HL-60 (cell line): ENCODE data around the gene TALDO1.

ENCODE experiments used
- CTCF ChIP-seq: IDR thresholded peaks from one replicate; pipeline ENCODE4 v1.5.1; 2011; ENCODE audit warnings: low read length, control low read depth, inconsistent platforms; ENCODE audit not compliant: insufficient read depth
- GABPA ChIP-seq: IDR thresholded peaks from 2 replicates; pipeline ENCODE4 v1.6.1; 2012; ENCODE audit warnings: low read depth
- POLR2AphosphoS5 ChIP-seq: IDR thresholded peaks from 2 replicates; pipeline ENCODE4 v1.6.1; 2012; ENCODE audit warnings: low read depth
- REST ChIP-seq: IDR thresholded peaks from 2 replicates; pipeline ENCODE4 v1.6.1; 2012; ENCODE audit warnings: low read depth; ENCODE audit not compliant: insufficient replicate concordance
- SPI1 ChIP-seq: IDR thresholded peaks from 2 replicates; pipeline ENCODE4 v1.6.1; 2012; ENCODE audit warnings: low read depth, mild to moderate bottlenecking, borderline replicate concordance

DNA sequence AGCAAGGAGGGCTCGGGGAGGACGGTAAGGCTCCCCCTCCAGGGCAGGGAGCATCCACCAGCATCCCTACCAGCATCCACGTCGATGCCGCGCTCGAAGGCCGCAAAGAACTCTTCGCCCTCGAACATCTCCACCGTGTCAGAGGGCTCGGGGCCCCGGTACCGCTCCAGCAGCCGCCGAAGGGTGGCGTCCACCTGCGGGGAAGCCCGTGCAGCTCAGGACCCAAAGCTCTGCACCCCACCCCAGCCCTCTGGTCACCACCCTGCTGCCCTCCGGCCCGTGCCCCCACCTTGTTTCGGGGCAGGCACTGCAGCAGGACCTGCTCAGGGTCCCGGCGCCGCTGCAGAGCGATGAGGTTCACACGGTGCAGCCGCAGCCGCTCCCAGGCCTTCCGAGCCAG is 53.2 kb downstream of the TALDO1 start:
- TF ChIP-seq CTCF (no peak), SPI1 (no peak), REST (no peak), POLR2AphosphoS5 (no peak), GABPA (no peak)
